Suprapubic skin (tissue), 4 donors: ENCODE measurements around the gene MRPL1.

Experiments used
- CTCF ChIP-seq, 2 donors: fragments of 200-600 bp in 1 of 2; fragments of 450-650 bp in 1 of 2; sonication (generic) in 1 of 2; IDR thresholded peaks; one replicate each; pipeline ENCODE4 v1.5.1; 2016 to 2019; ENCODE audit warnings: antibody characterized with exemption in 2 of 2, mild to moderate bottlenecking in 1 of 2, moderate library complexity in 1 of 2
- EP300 ChIP-seq: sonication (generic); formaldehyde crosslinking; IDR thresholded peaks from one replicate; pipeline ENCODE4 v1.6.1; 2017; ENCODE audit warnings: antibody characterized with exemption
- POLR2AphosphoS5 ChIP-seq, 3 donors: sonication (generic); formaldehyde crosslinking; IDR thresholded peaks; one replicate each; pipeline ENCODE4 v1.6.1; 2017; ENCODE audit warnings: antibody characterized with exemption in 3 of 3

- no peak for TF ChIP-seq POLR2AphosphoS5 (IDR thresholded peaks at IDR 0.05)
- no peak for TF ChIP-seq EP300
- TF ChIP-seq CTCF (IDR thresholded peaks at IDR 0.05): no peak
Observed at GRCh38 chr4:77917601-77918000, 55.0 kb downstream of the MRPL1 start.
